Endothelial cell (in vitro differentiated cells): Measurements from ENCODE around the gene SCPEP1. TPM values are rescaled to one million over a fixed set of nuclear protein-coding genes. Genes with fewer than 3 reads are reported as not detected.
A peak's percentile ranks its signal among the peaks of the same experiment; 100 is the strongest.

Experiments used
- DNase-seq: peaks from one replicate; pipeline ENCODE4 v3.0.0; 2021; ENCODE audit warnings: low spot score
- H3K27ac Mint-ChIP-seq: one replicate; pipeline ENCODE4 v1.8.0; 2021; ENCODE audit warnings: mixed read lengths, inconsistent platforms; ENCODE audit not compliant: unreplicated experiment
- H3K27me3 Mint-ChIP-seq: one replicate; pipeline ENCODE4 v1.8.0; 2021; ENCODE audit warnings: mild to moderate bottlenecking, moderate library complexity, mixed read lengths, inconsistent platforms; ENCODE audit not compliant: unreplicated experiment
- H3K36me3 Mint-ChIP-seq: one replicate; pipeline ENCODE4 v1.8.0; 2021; ENCODE audit warnings: mild to moderate bottlenecking, low read depth, mixed read lengths, inconsistent platforms; ENCODE audit not compliant: unreplicated experiment
- H3K4me1 Mint-ChIP-seq: one replicate; pipeline ENCODE4 v1.8.0; 2021; ENCODE audit warnings: mild to moderate bottlenecking, mixed read lengths, inconsistent platforms; ENCODE audit not compliant: unreplicated experiment
- H3K4me3 Mint-ChIP-seq: one replicate; pipeline ENCODE4 v1.8.0; 2021; ENCODE audit warnings: mild to moderate bottlenecking, mixed read lengths, inconsistent platforms; ENCODE audit not compliant: unreplicated experiment
- H3K9me3 Mint-ChIP-seq: one replicate; pipeline ENCODE4 v1.8.0; 2021; ENCODE audit warnings: mixed read lengths, inconsistent platforms; ENCODE audit not compliant: unreplicated experiment
- CTCF ChIP-seq: fragments of 200-600 bp; sonication (generic); IDR thresholded peaks from one replicate; pipeline ENCODE4 v1.5.0; 2021; ENCODE audit warnings: antibody characterized with exemption; ENCODE audit not compliant: unreplicated experiment
- total RNA-seq: library from RNA; stranded (reverse); fragmentation: NEBNext Ultra II Directional; extraction: Animal tissue kit (Norgen Biotek cat#: 25700); gene quantifications from one replicate; pipeline ENCODE4 v1.2.1, GENCODE V29; 2021; ENCODE audit not compliant: unreplicated experiment

SCPEP1 gene
- total RNA-seq, 1 donor from 2014 or later: 29.8 TPM

GRCh38 chr17:57046749-57047148, 68.8 kb downstream of the SCPEP1 start:
- Mint-ChIP-seq H3K36me3 (no peaks in the 10 kb centered on the region), H3K27me3 (peaks cover 1% of the 10 kb centered on the region), H3K4me3 (no peak overlapping the region), H3K4me1 (no peaks in the 10 kb centered on the region), H3K27ac (no peak overlapping the region), H3K9me3 (no peaks in the 10 kb centered on the region)
- TF ChIP-seq CTCF: no peak
- DNase-seq: no peak

GRCh38 chr17:57048096-57048495, 70.2 kb downstream of the SCPEP1 start:
- DNase-seq: no peak
- H3K4me1 Mint-ChIP-seq: no peaks in the 10 kb centered on the region
- H3K9me3 Mint-ChIP-seq: no peaks in the 10 kb centered on the region
- H3K36me3 Mint-ChIP-seq: no peaks in the 10 kb centered on the region
- TF ChIP-seq CTCF: no peak
- H3K27me3 Mint-ChIP-seq: peaks cover 1% of the 10 kb centered on the region
- H3K27ac Mint-ChIP-seq: no peak overlapping the region
- peak overlapping the region; percentile 11 for H3K4me3 Mint-ChIP-seq

- Mint-ChIP-seq H3K27ac (no peak overlapping the region), H3K4me3 (no peak overlapping the region), H3K4me1 (no peaks in the 10 kb centered on the region), H3K9me3 (no peaks in the 10 kb centered on the region), H3K27me3 (peaks cover 1% of the 10 kb centered on the region), H3K36me3 (no peaks in the 10 kb centered on the region)
- no peak for DNase-seq
- TF ChIP-seq CTCF: no peak
Measured at GRCh38 chr17:57050306-57050705, 72.4 kb downstream of the SCPEP1 start.

- no peak for TF ChIP-seq CTCF
- peaks cover 1% of the 10 kb centered on the region for H3K27me3 Mint-ChIP-seq
- no peaks in the 10 kb centered on the region for H3K36me3 Mint-ChIP-seq
- H3K4me3 Mint-ChIP-seq: no peak overlapping the region
- no peaks in the 10 kb centered on the region for H3K9me3 Mint-ChIP-seq
- no peak overlapping the region for H3K27ac Mint-ChIP-seq
- no peaks in the 10 kb centered on the region for H3K4me1 Mint-ChIP-seq
- DNase-seq: no peak
Measured at GRCh38 chr17:57051886-57052361, 74.0 kb downstream of the SCPEP1 start.

Other genes starting within 250 kb of the SCPEP1 start
- 1.7 TPM for gene C17orf67, start 144.2 kb upstream of the SCPEP1 start, total RNA-seq
- 3.3 TPM for gene DGKE, start 144.0 kb upstream of the SCPEP1 start, total RNA-seq
- gene TRIM25, start 64.1 kb upstream of the SCPEP1 start, total RNA-seq: 13.8 TPM
- gene COIL, start 17.1 kb upstream of the SCPEP1 start, total RNA-seq: 14.6 TPM
- 24.6 TPM for gene AKAP1, start 107.1 kb downstream of the SCPEP1 start, total RNA-seq